Kidney (tissue), 14 donors: ENCODE results near the gene PCF11. TPM values are rescaled to one million over a fixed set of nuclear protein-coding genes. Genes with fewer than 3 reads are reported as not detected.

ENCODE experiments used
- DNase-seq, 5 donors: peaks; one replicate each; pipeline ENCODE4 v3.0.0-alpha.2; 2013 to 2020
- FAIRE-seq: peaks from 2 replicates; lab custom pipeline; 2012; peaks lifted over from hg19 to GRCh38; lab: Jason Lieb, UNC
- H3K27ac ChIP-seq, 2 donors: one replicate each; pipeline ENCODE4 v1.7.0; 2013; ENCODE audit warnings: low read depth in 2 of 2, low read length in 2 of 2, inconsistent platforms in 1 of 2
- H3K27me3 ChIP-seq: one replicate; pipeline ENCODE4 v1.7.1; 2013; ENCODE audit warnings: low read length, inconsistent platforms; ENCODE audit not compliant: control insufficient read depth, insufficient read depth
- H3K36me3 ChIP-seq, 3 donors: one replicate each; pipeline versions ENCODE4 v1.7.0 to v1.7.1; 2013; ENCODE audit warnings: low read length in 3 of 3, control low read depth in 1 of 3, inconsistent platforms in 1 of 3; ENCODE audit not compliant: insufficient read depth in 3 of 3, control insufficient read depth in 2 of 3
- H3K4me1 ChIP-seq, 3 donors: one replicate each; pipeline versions ENCODE4 v1.7.0 to v1.7.1; 2013; ENCODE audit warnings: low read length in 3 of 3, inconsistent platforms in 1 of 3, low read depth in 1 of 3; ENCODE audit not compliant: control insufficient read depth in 2 of 3, insufficient read depth in 2 of 3
- H3K4me3 ChIP-seq, 3 donors: one replicate each; pipeline versions ENCODE4 v1.7.0 to v1.8.1; 2013; ENCODE audit warnings: low read length in 3 of 3, control low read depth in 1 of 3, inconsistent platforms in 1 of 3
- H3K9ac ChIP-seq, 3 donors: one replicate each; pipeline versions ENCODE4 v1.7.0 to v1.7.1; 2013; ENCODE audit warnings: low read length in 3 of 3, control low read depth in 1 of 3, inconsistent platforms in 1 of 3
- H3K9me3 ChIP-seq, 3 donors: one replicate each; pipeline versions ENCODE4 v1.7.0 to v1.7.1; 2013; ENCODE audit warnings: low read length in 3 of 3, control low read depth in 1 of 3, inconsistent platforms in 1 of 3; ENCODE audit not compliant: control insufficient read depth in 2 of 3, insufficient read depth in 1 of 3
- intact Hi-C: fragments of 100-400 bp; cut with DNase I; formaldehyde crosslinking; loops from one replicate; pipeline ENCODE4 v1.11.1; 2022
- polyA plus RNA-seq: library from polyadenylated mRNA; stranded (reverse); fragments of 350-450 nt; fragmentation: Illumina TruSeq; extraction: RNeasy Lipid Tissue Mini Kit (QIAGEN cat#74804); gene quantifications from one replicate; pipeline ENCODE4 v1.2.3, GENCODE V29; 2014; ENCODE audit warnings: low read depth, low replicate concordance; ENCODE audit not compliant: insufficient read depth
- total RNA-seq: library from RNA; stranded (reverse); fragmentation: NEBNext Ultra II Directional; extraction: Animal tissue kit (Norgen Biotek cat#: 25700); gene quantifications from one replicate; pipeline ENCODE4 v1.2.1, GENCODE V29; 2021
- TF ChIP-seq, protein P1 (sequence below): IDR thresholded peaks from 3 replicates; pipeline ENCODE4 v1.5.1; 2012; ENCODE audit warnings: mild to moderate bottlenecking, moderate library complexity, borderline replicate concordance; ENCODE audit not compliant: insufficient read depth; ENCODE audit errors: extremely low read depth
- donor health status: control.
- donor health status: control.
- donor health status: control.
- donor health status: control.
- donor health status: control.
- donor health status: DM: yes; HTN: yes; CAD: no.
- donor health status: Normal renal cell carcinoma (clear cell type).

PCF11 gene
- total and polyA plus RNA-seq, 2 donors from 2014 or later = 19.3 to 61.2 TPM

DNA sequence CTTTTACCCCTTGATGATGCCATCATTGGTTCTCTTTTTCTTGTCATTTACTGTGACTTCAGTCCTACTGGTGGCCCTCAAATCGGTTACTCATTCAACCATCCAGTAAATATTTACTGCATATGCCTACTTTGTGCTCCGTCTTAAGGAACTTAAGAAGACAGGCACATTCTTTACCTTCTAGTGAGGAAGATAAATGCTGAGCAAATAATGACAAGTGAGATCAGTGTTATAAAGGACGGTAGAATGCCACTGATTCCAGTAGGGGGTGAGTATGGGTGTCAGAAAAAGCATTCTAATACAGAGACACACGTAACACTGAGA is 38.2 kb downstream of the PCF11 start:
- peak overlapping the region; percentile 91 to 98 for H3K27ac ChIP-seq
- intact Hi-C loops = no loop called here
- peaks cover 5 to 14% (median 7%) of the 10 kb centered on the region in 3 donors for H3K4me1 ChIP-seq
- TF ChIP-seq, protein P1, sequence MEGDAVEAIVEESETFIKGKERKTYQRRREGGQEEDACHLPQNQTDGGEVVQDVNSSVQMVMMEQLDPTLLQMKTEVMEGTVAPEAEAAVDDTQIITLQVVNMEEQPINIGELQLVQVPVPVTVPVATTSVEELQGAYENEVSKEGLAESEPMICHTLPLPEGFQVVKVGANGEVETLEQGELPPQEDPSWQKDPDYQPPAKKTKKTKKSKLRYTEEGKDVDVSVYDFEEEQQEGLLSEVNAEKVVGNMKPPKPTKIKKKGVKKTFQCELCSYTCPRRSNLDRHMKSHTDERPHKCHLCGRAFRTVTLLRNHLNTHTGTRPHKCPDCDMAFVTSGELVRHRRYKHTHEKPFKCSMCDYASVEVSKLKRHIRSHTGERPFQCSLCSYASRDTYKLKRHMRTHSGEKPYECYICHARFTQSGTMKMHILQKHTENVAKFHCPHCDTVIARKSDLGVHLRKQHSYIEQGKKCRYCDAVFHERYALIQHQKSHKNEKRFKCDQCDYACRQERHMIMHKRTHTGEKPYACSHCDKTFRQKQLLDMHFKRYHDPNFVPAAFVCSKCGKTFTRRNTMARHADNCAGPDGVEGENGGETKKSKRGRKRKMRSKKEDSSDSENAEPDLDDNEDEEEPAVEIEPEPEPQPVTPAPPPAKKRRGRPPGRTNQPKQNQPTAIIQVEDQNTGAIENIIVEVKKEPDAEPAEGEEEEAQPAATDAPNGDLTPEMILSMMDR = no peak
- no peaks in the 10 kb centered on the region for H3K27me3 ChIP-seq
- DNase-seq (peak in 1 of 5 donors; percentile 31), FAIRE-seq (no peak)
- H3K9me3 ChIP-seq = no peaks in the 10 kb centered on the region
- peaks cover 0 to 16% (median 2%) of the 10 kb centered on the region in 3 donors for H3K36me3 ChIP-seq
- peak overlapping the region; percentile 93 to 99 (median 99) for H3K4me3 ChIP-seq
- peak overlapping the region; percentile 35 to 100 (median 100) for H3K9ac ChIP-seq

DNA sequence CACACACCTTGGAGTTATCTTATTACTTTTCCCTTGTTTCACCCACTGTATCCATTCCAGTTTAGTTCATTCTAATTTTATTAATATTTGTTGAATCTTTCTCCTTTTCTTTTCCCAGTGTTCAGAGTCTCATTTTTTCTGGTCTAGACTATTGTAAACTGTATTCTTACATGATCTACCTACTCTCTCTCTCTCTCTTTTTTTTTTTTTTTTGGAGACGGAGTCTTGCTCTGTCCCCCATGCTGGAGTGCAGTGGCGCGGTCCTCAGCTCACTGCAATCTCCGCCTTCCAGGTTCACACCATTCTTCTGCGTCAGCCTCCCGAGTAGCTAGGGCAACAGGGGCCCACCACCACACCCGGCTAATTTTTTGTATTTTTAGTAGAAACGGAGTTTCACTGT is 38.7 kb downstream of the PCF11 start:
- H3K9me3 ChIP-seq = no peaks in the 10 kb centered on the region
- DNase-seq = no peak
- TF ChIP-seq, protein P1 = no peak
- intact Hi-C loops = no loop called here
- no peak overlapping the region for H3K27ac ChIP-seq
- H3K27me3 ChIP-seq = no peaks in the 10 kb centered on the region
- no peak for FAIRE-seq
- H3K4me1 ChIP-seq = peaks cover 5 to 14% (median 7%) of the 10 kb centered on the region in 3 donors
- peaks cover 0 to 16% (median 0%) of the 10 kb centered on the region in 3 donors for H3K36me3 ChIP-seq
- peak overlapping the region in 1 of 3 donors; percentile 99 for H3K4me3 ChIP-seq
- H3K9ac ChIP-seq = peak overlapping the region in 1 of 3 donors; percentile 100

DNA sequence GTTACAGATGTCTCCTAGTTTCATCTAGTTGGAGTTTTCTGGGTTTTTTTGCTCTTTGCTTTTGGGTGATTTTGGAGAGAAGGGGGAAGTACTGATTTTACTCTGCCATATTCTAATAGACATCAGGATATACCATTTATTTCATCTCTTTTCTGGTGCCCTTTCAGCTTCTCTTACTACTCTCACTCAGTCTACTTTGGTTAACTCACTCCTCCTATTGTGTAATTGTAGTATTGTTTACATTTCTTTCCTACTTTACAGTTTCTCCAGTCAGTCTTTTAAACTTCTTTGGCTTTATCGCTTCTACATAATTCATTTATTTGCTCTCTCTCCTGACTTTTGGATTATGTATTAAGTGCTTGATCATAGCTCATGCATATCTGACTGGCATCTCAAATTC is 43.1 kb downstream of the PCF11 start:
- no peak for DNase-seq
- intact Hi-C loops = no loop called here
- Histone ChIP-seq H3K36me3 (peaks cover 0 to 26% (median 2%) of the 10 kb centered on the region in 3 donors), H3K27me3 (no peaks in the 10 kb centered on the region), H3K9me3 (no peaks in the 10 kb centered on the region), H3K27ac (no peak overlapping the region), H3K4me1 (peaks cover 3 to 9% (median 5%) of the 10 kb centered on the region in 3 donors), H3K4me3 (no peak overlapping the region), H3K9ac (no peak overlapping the region)
- no peak for FAIRE-seq
- TF ChIP-seq, protein P1 = no peak

DNA sequence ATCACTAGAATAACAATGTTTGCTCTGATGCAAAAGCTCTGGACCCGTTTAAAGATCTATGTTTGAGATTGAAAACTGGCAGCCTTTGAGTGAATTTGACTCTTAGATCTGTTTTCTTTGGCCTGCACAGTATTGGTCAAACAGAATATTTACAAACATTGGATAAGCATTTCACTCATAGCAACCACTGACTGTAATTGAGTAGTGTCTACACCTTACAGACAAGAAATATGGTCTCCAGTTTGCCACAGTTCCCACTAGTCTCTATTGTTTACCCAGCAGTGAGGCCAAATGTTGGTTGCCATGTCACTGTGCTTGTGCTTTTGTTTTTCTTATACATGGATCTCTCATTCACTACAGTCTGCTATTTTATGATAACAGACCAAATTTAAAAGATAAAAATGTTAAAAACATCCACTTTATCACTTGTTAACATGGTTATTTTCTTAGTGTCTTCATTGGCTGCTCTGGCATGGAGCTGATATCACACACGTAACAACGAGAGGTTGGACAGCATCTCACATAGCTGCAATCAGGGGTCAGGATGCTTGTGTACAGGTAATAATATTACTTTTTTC is 48.8 kb downstream of the PCF11 start:
- Histone ChIP-seq H3K27ac (no peak overlapping the region), H3K4me3 (no peak overlapping the region), H3K9ac (no peak overlapping the region), H3K4me1 (no peaks in the 10 kb centered on the region), H3K27me3 (no peaks in the 10 kb centered on the region), H3K36me3 (peaks cover 0 to 25% (median 5%) of the 10 kb centered on the region in 3 donors), H3K9me3 (no peaks in the 10 kb centered on the region)
- intact Hi-C loops = no loop called here
- DNase-seq = no peak
- TF ChIP-seq, protein P1 = no peak
- no peak for FAIRE-seq
